Gastrocnemius medialis (tissue), 4 donors: ENCODE measurements around the gene TFR2.

ENCODE experiments used
- CTCF ChIP-seq, 5 experiments: fragments of 450-650 bp in 3 of 5; fragments of 200-600 bp in 2 of 5; sonication (generic) in 2 of 5; IDR thresholded peaks in 4 of 5; conservative IDR thresholded peaks in 1 of 5; 1 replicate in 4 of 5; 2 replicates in 1 of 5; pipeline ENCODE4 v1.5.1; 2016 to 2019; ENCODE audit warnings: antibody characterized with exemption in 5 of 5, mild to moderate bottlenecking in 3 of 5, moderate library complexity in 3 of 5
- POLR2A ChIP-seq, 2 donors: fragments of 450-650 bp; IDR thresholded peaks; one replicate each; pipeline ENCODE4 v1.6.1; 2017; ENCODE audit warnings: antibody characterized with exemption in 2 of 2, mild to moderate bottlenecking in 2 of 2, moderate library complexity in 2 of 2

GRCh38 chr7:100582650-100583049 lies 58.7 kb downstream of the TFR2 start:
- TF ChIP-seq CTCF (IDR thresholded peaks at IDR 0.05 in 4 of 5, conservative IDR thresholded peaks at IDR 0.05 in 1 of 5) (no peak), POLR2A (IDR thresholded peaks at IDR 0.05) (no peak)
